Measurements from ENCODE around the gene KAT8. TPM values are rescaled to one million over a fixed set of nuclear protein-coding genes. Genes with fewer than 3 reads are reported as not detected.

Gene KAT8
- total RNA-seq, 1 experiment from 2014 or later = 66.6 TPM

- Mint-ChIP-seq H3K4me1 (ENCODE audit: low read depth, unreplicated experiment) (peaks cover 18% of the 10 kb centered on the region), H3K27me3 (ENCODE audit: unreplicated experiment) (no peaks in the 10 kb centered on the region), H3K36me3 (ENCODE audit: insufficient read depth, unreplicated experiment) (peaks cover 67% of the 10 kb centered on the region), H3K9me3 (ENCODE audit: low read depth, unreplicated experiment) (no peaks in the 10 kb centered on the region), H3K4me3 (ENCODE audit: low read depth, unreplicated experiment) (no peak overlapping the region), H3K27ac (ENCODE audit: unreplicated experiment) (no peak overlapping the region)
- CTCF ChIA-PET = no interaction called here
- BruUV-seq (replicated peaks) = no TSS peak
- no peak for DNase-seq
- intact Hi-C loops (cut with micrococcal nuclease; ENCODE audit: unreplicated experiment) = no loop called here
- no peak for TF ChIP-seq CTCF (IDR thresholded peaks at IDR 0.05; ENCODE audit: unreplicated experiment)
Observed at GRCh38 chr16:31077024-31077423, 40.4 kb upstream of the KAT8 start.

DNA sequence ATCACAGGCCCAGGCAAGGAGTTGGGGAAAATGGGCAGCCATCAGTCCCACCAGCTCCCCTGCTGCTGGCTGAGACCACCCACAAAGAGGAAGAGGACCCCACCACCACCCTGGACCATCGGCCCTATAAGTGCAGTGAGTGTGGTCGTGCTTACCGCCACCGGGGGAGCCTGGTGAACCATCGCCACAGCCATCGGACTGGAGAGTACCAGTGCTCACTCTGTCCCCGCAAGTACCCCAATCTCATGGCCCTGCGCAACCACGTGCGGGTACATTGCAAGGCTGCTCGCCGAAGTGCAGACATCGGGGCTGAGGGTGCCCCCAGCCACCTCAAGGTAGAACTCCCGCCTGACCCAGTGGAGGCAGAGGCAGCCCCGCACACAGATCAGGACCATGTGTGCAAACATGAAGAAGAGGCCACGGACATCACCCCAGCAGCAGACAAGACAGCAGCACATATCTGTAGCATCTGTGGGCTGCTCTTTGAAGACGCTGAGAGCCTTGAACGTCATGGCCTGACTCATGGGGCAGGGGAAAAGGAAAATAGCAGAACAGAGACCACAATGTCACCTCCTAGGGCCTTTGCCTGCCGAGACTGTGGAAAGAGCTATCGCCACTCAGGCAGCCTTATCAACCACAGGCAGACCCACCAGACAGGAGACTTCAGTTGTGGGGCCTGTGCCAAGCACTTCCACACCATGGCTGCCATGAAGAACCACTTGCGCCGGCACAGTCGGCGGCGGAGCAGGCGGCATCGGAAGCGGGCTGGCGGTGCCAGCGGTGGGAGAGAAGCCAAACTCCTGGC, 39.7 kb upstream of the KAT8 start:
- Mint-ChIP-seq H3K4me3 (ENCODE audit: low read depth, unreplicated experiment) (no peak overlapping the region), H3K4me1 (ENCODE audit: low read depth, unreplicated experiment) (peaks cover 13% of the 10 kb centered on the region), H3K27ac (ENCODE audit: unreplicated experiment) (no peak overlapping the region), H3K9me3 (ENCODE audit: low read depth, unreplicated experiment) (no peaks in the 10 kb centered on the region), H3K36me3 (ENCODE audit: insufficient read depth, unreplicated experiment) (peaks cover 69% of the 10 kb centered on the region), H3K27me3 (ENCODE audit: unreplicated experiment) (no peaks in the 10 kb centered on the region)
- TF ChIP-seq CTCF (IDR thresholded peaks at IDR 0.05; ENCODE audit: unreplicated experiment) = no peak
- no peak for DNase-seq
- no TSS peak for BruUV-seq (replicated peaks)
- CTCF ChIA-PET = no interaction called here
- intact Hi-C loops (cut with micrococcal nuclease; ENCODE audit: unreplicated experiment) = no loop called here

DNA sequence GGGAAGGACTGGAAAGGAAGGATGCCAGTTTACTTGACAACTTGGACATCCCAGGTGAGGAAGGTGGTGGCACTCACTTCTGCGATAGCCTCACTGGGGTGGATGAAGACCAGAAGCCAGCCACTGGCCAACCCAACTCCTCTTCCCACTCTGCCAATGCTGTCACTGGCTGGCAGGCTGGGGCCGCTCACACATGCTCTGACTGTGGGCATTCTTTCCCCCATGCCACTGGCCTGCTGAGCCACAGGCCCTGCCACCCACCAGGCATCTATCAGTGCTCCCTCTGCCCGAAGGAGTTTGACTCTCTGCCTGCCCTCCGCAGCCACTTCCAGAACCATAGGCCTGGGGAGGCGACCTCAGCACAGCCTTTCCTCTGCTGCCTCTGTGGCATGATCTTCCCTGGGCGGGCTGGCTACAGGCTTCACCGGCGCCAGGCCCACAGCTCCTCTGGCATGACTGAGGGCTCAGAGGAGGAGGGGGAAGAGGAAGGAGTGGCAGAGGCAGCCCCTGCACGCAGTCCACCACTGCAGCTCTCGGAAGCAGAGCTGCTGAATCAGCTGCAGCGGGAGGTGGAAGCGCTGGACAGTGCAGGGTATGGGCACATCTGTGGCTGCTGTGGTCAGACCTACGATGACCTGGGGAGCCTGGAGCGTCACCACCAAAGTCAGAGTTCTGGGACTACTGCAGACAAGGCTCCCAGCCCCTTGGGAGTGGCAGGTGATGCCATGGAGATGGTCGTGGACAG, 38.7 kb upstream of the KAT8 start:
- CTCF ChIA-PET = no interaction called here
- no peak overlapping the region for H3K4me3 Mint-ChIP-seq (ENCODE audit: low read depth, unreplicated experiment)
- H3K4me1 Mint-ChIP-seq (ENCODE audit: low read depth, unreplicated experiment) = peaks cover 13% of the 10 kb centered on the region
- no peak for DNase-seq
- intact Hi-C loops (cut with micrococcal nuclease; ENCODE audit: unreplicated experiment) = no loop called here
- no peak for TF ChIP-seq CTCF (IDR thresholded peaks at IDR 0.05; ENCODE audit: unreplicated experiment)
- peaks cover 69% of the 10 kb centered on the region for H3K36me3 Mint-ChIP-seq (ENCODE audit: insufficient read depth, unreplicated experiment)
- no peaks in the 10 kb centered on the region for H3K9me3 Mint-ChIP-seq (ENCODE audit: low read depth, unreplicated experiment)
- no TSS peak for BruUV-seq (replicated peaks)
- H3K27ac Mint-ChIP-seq (ENCODE audit: unreplicated experiment) = no peak overlapping the region
- H3K27me3 Mint-ChIP-seq (ENCODE audit: unreplicated experiment) = no peaks in the 10 kb centered on the region

DNA sequence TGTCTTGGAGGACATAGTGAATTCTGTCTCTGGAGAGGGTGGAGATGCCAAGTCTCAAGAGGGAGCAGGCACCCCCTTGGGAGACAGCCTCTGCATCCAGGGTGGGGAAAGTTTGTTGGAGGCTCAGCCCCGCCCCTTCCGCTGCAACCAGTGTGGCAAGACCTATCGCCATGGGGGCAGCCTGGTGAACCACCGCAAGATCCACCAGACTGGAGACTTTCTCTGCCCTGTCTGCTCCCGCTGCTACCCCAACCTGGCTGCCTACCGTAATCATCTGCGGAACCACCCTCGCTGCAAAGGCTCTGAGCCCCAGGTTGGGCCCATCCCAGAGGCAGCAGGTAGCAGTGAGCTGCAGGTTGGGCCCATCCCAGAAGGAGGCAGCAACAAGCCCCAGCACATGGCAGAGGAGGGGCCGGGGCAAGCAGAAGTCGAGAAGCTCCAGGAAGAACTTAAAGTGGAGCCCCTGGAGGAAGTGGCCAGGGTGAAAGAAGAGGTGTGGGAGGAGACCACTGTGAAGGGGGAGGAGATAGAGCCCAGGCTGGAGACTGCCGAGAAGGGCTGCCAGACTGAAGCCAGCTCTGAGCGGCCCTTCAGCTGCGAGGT, 38.0 kb upstream of the KAT8 start:
- no peaks in the 10 kb centered on the region for H3K27me3 Mint-ChIP-seq (ENCODE audit: unreplicated experiment)
- CTCF ChIA-PET = no interaction called here
- DNase-seq = no peak
- no peak overlapping the region for H3K4me3 Mint-ChIP-seq (ENCODE audit: low read depth, unreplicated experiment)
- intact Hi-C loops (cut with micrococcal nuclease; ENCODE audit: unreplicated experiment) = no loop called here
- no peak for TF ChIP-seq CTCF (IDR thresholded peaks at IDR 0.05; ENCODE audit: unreplicated experiment)
- no peak overlapping the region for H3K27ac Mint-ChIP-seq (ENCODE audit: unreplicated experiment)
- peaks cover 10% of the 10 kb centered on the region for H3K4me1 Mint-ChIP-seq (ENCODE audit: low read depth, unreplicated experiment)
- no peaks in the 10 kb centered on the region for H3K9me3 Mint-ChIP-seq (ENCODE audit: low read depth, unreplicated experiment)
- no TSS peak for BruUV-seq (replicated peaks)
- peaks cover 62% of the 10 kb centered on the region for H3K36me3 Mint-ChIP-seq (ENCODE audit: insufficient read depth, unreplicated experiment)

Data from Calu3 (cell line).